DMS153 treated with DMSO at 0.1 percent for 48 hours (cell line): ENCODE measurements around the gene NDUFS4.
"Not testable (repeated sequence)": the region's sequence is repeated elsewhere in the genome, so short reads cannot be mapped to it uniquely, and the experiment has no call there.

ENCODE experiments used
- DNase-seq: peaks from one replicate; lab custom pipeline; 2025; ENCODE audit not compliant: unreplicated experiment; lab: John Stamatoyannopoulos, UW

The NDUFS4 gene

DNA sequence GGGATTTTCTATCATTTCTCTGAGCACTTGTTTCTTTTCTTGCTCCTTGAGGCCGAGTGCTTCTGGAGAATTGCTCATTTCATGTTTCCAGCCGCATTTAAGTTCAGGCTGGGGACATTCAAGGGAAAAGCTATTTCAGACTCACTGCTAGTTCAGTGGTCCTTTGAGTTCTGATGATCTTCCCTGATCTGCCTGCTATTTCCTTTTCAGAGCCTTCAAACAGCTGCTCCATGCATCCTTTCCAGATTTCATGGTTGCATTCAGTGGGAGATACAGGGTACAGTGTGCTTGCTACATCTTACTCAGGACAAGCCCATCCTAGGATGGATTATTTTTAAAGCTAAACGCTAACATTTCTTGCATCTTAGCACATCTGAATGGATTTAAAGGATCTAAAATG, 14.7 kb downstream of the NDUFS4 start:
- DNase-seq = no peak

DNA sequence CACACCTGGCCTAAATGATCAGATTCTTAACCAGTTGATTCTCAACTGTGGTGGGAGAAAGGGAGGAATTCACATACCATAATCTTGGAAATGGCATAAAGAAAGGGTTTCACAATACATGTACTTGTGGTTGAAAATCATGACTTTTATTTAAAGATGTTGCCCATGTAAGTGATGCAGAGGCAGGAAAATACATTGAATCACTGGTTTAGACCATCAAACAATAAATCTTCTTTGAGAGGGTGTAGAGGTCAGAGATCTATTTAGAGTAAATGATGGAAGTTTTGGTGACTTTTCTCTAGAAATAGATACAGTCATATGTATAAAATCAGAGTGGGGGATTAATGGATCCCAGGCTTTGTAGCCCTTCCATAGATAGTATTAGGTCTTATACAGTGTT, 15.4 kb downstream of the NDUFS4 start:
- DNase-seq = no peak

DNA sequence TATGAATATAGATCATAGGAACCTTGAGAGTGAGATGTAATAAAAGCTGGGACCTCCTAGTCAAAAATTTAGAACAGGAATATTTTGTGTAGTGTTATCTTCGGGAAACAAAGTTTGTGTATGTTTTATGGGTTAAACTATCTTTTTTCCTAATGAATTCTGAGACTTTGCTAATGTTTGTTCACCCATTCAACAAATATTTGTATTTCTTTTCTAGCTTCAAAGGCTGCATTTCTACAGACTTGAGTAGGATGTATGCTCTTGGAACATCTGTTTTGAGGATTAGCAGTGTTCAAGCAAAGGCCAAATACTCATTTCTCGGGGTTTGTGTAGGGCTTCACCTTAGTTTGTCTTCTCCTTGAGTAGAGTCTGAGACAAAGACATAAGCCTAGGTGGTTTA, 16.2 kb downstream of the NDUFS4 start:
- DNase-seq = no peak

DNA sequence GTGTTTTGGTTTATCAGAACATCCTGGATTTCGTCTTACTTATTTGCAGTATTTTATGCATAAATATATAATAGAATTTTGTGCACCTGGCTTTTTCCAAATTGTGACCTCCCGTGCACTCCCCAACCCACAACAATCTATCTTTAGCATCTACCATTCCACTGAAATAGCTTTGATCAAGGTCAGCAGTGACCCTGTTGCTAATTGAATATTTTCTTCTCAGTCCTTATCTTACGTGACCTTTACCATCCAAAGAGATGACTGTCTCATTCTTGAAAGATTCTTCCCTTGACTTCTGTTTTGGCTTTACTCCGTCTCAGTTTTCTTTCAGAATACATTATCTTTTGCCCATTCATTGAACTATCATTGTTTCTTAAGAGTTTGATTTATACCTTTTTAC, 18.4 kb downstream of the NDUFS4 start:
- no peak for DNase-seq

DNA sequence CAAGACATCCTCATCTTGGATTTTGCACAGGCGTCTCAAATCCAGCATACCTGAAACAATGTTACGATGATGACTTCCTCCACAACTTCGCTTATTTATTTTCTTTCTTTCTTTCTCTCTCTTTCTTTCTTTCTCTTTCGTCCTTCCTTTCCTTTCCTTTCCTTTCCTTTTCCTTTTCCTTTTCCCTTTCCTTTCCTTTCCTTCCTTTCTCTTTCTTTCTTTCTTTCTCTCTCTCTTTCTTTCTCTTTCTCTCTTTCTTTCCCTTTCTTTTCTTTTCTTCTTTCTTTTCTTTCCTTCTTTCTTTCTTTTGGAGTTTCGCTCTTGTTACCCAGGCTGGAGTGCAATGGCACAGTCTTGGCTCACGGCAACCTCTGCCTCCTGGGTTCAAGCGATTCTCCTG, 20.1 kb downstream of the NDUFS4 start:
- DNase-seq = no peak

DNA sequence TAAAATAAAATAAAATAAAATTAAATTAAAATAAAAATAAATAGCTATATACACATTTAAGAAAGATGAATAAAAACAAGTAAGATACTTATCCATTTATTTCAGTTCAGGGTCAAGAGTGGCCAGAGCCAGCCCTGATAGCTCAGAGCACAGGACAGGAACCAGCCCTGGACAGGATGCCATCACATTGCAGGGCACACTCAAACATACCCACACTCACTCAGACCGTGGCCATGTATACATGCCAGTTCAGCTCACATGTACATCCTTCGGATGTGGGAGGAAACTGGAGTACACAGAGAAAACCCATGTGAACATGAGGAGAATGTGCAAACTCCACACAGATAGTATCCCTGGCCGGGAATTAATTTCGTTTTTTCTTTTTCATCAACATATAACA, 21.8 kb downstream of the NDUFS4 start:
- no peak for DNase-seq

DNA sequence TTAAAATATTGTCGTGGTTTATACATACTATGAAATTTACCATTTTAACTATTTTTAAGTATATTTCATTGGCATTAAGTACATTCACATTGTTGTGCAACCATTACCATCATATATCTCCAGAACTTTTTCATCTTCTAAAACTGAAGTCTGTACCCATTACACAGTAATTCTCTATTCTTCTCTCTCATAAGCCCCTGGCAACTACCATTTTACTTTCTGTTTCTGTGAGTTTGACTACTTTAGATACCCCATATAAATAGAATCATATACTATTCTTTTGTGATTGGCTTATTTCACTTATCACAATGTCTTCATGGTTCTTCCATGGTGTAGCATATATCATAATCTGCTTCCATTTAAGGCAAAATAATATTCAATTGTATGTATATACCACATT, 30.3 kb downstream of the NDUFS4 start:
- no peak for DNase-seq

DNA sequence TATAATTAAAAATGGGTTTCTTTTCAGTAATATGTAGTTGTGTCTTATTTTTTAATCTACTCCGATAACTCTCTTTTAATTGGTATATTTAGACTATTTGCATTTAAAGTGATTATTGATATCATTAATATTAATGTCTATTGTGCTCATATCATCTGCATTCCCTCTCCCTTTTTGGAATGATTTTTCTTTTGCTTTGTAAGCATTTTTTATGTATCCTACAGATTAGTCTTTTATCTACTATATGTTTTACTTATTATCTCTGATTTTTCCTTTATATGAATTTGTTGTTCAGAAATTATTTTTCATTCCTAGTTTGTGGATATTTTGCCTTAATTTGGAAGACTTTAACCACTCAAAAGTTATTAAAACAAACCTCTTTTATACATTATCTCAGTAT, 34.0 kb downstream of the NDUFS4 start:
- DNase-seq = no peak

DNA sequence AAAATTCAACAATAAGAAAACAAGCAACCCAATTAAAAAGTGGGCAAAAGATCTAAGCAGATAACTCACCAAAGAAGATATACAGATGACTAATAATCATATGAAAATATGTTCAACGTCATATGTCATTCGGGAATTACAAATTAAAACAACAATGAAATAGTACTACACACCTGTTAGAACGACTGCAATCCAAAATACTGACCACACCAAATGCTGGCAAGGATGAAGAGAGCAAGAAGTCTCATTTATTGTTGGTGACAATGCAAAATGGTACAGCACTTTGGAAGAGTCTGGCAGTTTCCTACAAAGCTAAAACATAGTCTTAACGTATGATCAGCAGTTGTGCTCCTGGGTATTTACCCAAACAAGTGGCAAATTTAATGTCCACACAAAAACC, 37.5 kb downstream of the NDUFS4 start:
- DNase-seq = no peak

DNA sequence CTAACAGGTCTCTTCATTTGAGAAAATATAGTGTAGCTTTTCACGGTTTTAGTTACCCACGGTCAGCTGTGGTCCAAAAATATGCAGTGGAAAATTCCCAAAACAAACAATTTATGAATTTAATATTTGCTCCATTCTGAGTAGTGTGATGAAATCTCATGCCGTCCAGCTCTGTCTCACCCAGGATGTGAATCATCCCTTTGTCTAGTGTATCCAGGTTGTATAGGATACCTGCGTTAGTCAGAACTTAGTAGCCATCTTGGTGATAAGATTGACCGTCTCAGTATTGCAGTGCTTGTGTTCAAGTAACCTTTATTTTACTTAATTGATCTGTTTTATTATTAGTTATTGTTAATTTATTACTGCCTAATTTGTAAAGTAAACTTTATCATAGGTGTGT, 41.1 kb downstream of the NDUFS4 start:
- DNase-seq = no peak

DNA sequence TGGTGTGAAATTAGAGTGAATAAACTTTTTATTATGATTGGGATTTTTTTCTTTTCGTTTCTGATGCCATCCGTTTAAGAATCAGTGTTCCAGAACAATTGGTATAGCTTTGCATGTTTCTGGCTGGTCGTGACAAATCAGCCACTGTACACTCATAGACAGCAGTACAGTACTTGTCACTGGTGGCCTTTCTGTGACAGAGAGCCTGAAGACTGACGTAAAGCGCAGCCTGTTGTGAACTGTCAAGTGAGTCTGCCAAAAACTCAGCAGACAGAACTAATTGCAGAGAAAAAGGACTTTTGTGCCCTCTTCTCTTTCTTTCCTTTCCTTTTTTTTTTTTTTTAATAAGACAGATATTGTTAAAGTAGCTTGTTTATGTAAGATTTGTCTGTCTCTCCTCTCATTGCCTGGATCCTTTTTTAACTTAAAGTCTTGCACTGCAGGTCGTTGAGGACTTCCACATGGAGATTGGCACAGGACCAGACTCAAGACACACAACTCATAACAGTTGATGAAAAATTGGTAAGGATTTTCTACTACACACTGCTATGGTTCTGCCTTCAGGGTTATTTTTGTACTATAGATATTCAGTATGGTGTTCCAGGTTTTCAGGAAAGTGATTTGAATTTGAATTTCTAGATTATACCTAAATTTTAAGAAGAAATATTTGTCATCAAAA, 42.7 kb downstream of the NDUFS4 start:
- no peak for DNase-seq

DNA sequence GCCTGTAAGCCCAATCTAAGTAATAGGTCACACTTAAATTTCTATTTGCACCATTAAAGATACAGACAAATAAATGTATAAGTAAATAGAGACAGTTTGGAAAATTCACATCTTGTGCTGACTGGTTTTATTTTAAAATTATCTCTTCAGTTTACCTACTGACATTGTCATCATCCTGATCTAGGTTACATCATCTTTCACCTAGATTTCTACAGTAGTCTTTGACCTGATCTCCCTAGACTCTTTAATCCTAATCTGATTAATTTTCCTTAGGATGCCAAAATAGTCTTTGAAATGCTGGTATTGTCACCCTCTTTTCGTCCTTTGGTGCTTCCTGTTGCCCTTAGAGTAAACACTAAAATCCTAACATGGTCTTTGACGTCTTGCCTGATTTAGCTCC, 43.9 kb downstream of the NDUFS4 start:
- no peak for DNase-seq

DNA sequence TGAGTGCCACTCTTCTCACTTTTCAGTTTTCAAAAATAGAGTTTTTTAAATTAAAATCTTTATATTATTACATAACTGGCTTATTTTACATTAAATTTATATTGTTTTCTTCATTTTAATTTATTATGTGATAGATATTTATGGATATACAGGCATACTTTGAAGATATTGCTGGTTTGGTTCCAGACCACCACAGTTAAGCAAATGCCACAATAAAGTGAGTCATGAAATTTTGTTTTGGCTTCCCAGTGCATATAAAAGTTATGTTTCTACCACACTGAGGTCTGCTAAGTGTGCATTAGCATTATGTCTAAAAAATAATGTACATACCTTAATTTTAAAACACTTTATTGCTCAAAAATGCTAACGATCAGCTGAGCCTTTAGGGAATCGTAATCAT, 47.4 kb downstream of the NDUFS4 start:
- no peak for DNase-seq

DNA sequence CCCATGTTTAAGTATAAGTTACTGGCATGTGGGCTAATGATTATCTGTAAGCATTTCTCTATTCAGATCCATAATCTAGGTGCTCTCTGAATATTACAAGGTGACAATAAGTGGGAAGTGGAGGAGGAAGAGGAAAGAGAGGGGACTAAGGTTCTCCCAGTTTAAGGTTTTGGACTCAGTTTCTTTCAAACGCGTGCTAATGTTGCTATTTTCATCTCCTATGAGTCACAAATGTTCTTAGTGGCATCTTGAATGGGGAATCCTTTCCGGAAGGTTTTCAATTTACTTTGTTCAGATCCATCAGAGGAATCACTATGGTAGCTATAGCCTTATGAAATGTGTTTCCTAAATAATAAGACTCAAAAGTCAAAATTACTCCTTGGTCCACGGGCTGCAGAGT, 48.5 kb downstream of the NDUFS4 start:
- DNase-seq = not testable (repeated sequence)

DNA sequence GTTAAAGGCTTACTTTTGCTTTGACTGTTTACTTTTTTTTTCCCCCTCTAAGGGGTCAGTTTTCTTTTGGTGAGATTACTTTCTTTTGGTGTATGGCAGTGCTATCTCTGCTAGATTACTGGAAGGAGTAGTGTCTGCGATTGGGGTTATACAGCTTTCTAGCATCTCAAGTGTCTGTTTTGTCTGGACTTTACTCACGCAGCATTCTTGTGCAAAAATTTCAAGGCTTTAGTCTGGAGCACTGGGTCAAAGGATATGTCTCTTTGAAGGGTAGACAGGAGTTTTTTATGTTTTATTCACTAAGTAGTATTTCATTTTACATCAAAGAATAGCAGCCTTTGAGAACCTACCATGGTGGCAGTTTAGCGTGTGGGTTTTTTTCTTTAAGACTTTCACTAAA, 52.6 kb downstream of the NDUFS4 start:
- no peak for DNase-seq

DNA sequence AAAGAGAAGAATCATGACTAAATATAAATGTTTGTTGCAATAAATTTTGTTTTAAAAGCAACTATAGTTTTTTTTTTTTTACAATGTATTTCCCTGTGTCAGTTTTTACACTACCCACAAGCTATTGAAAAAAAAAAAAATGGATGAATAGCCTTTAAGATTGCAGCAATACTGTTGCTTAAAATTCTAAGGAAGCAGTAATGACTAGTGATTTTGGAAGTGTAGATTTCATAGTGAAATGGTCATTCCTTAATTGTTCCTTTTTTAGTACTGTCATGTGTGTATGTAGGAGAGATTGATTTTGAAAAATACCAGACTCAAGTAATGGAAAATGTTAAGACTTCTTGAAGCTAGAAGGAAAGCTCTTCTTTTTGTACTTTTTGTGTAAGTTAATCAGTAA, 53.1 kb downstream of the NDUFS4 start:
- no peak for DNase-seq

DNA sequence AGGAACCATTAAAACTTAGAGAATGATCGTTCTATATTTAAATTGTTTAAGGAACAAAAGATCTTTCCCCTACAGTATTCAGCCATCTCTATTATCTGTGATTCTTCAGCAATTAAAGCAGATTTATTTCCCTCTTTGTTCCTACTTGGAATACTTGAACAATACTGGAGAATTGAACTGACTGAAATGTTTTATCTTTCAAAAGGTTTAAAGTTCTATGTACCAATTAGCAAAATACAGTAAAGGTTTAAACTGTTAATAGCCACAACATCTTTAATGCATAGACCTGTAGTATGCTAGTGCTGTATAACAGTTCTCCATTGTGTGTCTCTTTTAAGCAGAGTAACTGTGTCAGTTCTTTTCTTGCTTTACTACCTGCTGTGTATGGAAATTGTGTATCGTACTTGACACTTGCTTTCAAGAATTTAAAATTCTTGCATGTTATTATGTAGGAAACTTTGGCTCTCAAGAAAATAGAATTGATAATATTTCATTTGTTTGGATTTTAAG, 54.0 kb downstream of the NDUFS4 start:
- no peak for DNase-seq

DNA sequence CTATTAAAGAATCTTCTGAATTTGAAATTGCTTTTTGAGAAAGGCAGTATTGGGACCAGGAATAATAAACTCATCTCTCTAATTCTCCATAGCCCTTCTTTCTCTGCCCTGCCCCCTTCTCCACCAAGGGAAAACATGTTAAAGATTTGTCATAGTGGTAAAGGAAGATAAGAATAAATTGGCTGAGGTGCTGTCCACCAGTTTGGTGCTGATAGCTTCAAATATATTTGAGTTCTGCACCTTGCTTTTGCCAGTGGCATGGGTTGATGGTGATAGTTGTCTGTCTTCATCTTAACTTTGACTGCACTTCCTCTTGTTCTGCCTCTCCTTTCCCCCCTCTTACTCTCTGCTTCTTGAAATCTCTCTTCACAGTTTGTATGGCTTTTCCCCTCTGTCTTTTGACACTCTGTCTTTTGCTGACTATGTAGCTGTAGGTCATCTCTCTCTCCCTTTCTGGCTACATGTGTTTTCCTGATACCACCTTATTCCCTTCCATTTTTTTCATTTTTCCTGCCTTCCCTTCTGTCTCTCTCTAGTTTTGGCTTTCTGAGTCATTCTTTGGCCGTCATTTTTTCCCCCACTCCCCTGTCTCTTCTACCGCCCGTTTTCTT, 56.6 kb downstream of the NDUFS4 start:
- no peak for DNase-seq

DNA sequence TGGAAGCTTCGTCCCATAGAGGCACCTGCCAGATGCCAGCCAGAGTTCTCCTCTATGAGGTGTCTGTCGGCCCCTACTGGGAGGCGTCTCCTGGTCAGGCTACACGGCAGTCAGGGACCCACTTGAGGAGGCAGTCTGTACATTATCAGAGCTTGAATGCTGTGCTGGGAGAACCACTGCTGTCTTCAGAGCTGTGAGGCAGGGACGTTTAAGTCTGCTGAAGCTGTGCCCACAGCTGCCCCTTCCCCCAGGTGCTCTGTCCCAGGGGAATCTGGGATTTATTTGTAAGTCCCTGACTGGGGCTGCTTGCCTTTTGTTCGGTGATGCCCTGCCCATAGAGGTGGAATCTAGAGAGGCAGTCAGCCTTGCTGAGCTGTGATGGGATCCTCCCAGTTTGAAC, 70.8 kb downstream of the NDUFS4 start:
- no peak for DNase-seq

DNA sequence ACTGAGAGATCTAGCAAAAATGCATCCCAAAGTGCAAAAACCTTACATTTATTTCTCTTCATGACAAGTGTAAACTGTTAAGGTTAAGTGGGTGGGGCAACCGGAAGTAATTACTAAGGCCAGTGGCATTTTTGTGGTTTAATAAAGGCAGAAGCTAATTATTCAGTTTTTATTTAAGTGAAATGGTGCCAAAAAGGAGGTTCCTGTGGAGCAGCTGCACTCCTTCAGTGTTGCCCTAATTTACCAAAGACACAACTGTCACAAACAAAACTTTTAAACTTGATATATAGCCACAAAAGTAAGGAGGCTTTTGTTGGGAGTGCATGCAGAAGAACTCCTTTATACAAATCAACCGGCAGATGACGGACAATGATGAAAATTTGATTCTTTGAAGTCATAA, 81.6 kb downstream of the NDUFS4 start:
- no peak for DNase-seq

DNA sequence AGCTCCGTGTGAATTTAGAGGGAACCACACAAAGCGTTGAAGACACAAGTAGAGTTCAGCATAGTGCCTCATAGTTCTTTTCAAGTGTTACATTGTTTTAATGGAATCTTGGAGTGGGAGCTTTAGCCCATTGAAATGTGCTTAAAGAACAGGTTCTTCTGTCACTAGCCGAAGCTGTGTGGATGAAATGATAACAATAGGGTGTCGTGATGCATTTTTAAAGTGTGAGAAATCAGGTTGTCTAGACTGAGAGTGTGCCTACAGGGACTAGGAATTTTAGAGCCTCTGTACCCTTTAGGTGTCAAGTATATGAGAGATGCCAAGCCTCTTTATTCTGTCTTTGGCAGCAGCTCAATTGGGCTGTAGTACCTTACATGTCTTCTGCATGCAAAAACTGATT, 83.0 kb downstream of the NDUFS4 start:
- no peak for DNase-seq

DNA sequence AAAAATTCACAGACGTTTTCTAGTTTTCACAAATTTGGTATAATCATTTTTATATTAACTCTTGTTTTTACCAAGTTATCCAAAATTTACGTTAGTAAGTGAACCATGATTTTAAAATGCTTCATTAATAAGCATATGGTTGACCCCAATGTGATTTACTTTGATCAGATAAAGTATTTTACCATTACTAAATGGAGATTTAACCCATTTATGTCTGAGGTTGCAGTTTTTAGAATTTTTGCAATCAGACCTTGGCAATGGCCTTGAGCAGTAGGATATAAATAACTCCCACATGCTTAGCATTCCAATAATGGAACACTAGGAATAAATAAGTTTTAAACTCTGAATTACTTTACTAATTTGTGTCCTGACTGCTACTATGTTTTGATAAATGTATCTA, 84.6 kb downstream of the NDUFS4 start:
- no peak for DNase-seq

DNA sequence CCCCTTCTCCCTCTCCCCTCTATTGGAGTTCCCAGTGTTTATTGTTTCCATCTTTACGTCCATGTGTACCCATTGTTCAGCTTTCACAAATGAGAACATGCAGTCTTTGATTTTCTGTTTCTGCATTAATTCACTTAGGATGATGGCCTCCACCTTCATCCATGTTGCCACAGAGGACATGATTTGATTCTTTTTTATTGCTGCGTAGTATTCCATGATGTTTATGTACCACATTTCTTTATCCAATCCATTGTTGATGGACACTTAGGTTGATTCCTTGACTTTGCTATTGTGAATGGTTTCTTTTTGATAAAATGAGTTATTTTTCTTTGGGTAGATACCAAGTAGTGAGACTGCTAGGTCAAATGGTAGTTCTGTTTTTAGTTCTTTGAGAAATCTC, 88.9 kb downstream of the NDUFS4 start:
- no peak for DNase-seq
